Lung (tissue), 12 donors: ENCODE results near the gene DDHD1. TPM values are rescaled to one million over a fixed set of nuclear protein-coding genes. Genes with fewer than 3 reads are reported as not detected.
"Not testable (repeated sequence)": the region's sequence is repeated elsewhere in the genome, so short reads cannot be mapped to it uniquely, and the experiment has no call there.

Source experiments
- ATAC-seq: fragments of 200-7000 bp; cut with Tn5 transposase; one replicate; pipeline ENCODE4 v1.9.1; 2020; ENCODE audit warnings: moderate number of reproducible peaks; ENCODE audit not compliant: insufficient read depth, low FRiP score
- DNase-seq, 3 donors: peaks; one replicate each; pipeline ENCODE4 v3.0.0-alpha.2; 2013 to 2017
- H3K27ac ChIP-seq, 2 donors: one replicate each; pipeline ENCODE4 v1.5.1; 2013; ENCODE audit warnings: mild to moderate bottlenecking in 2 of 2, moderate library complexity in 2 of 2, control low read depth in 1 of 2, inconsistent platforms in 1 of 2, low read depth in 1 of 2, low read length in 1 of 2
- H3K27me3 ChIP-seq, 3 donors: one replicate each; pipeline ENCODE4 v1.5.1; 2013; ENCODE audit warnings: low read length in 2 of 3; ENCODE audit not compliant: control insufficient read depth in 3 of 3, insufficient read depth in 3 of 3
- H3K36me3 ChIP-seq, 4 donors: one replicate each; pipeline ENCODE4 v1.5.1; 2013; ENCODE audit warnings: low read length in 4 of 4, mild to moderate bottlenecking in 1 of 4, moderate library complexity in 1 of 4; ENCODE audit not compliant: control insufficient read depth in 4 of 4, insufficient read depth in 4 of 4
- H3K4me1 ChIP-seq, 5 donors: one replicate each; pipeline ENCODE4 v1.5.1; 2013; ENCODE audit warnings: low read length in 5 of 5, mild to moderate bottlenecking in 2 of 5, moderate library complexity in 1 of 5; ENCODE audit not compliant: control insufficient read depth in 5 of 5, insufficient read depth in 5 of 5
- H3K4me3 ChIP-seq: one replicate; pipeline ENCODE4 v1.5.1; 2013; ENCODE audit warnings: mild to moderate bottlenecking, control low read depth, moderate library complexity
- H3K9ac ChIP-seq, 2 donors: one replicate each; pipeline ENCODE4 v1.5.1; 2013; ENCODE audit warnings: low read length in 2 of 2, control low read depth in 1 of 2; ENCODE audit not compliant: insufficient read depth in 1 of 2
- H3K9me3 ChIP-seq, 4 donors: one replicate each; pipeline ENCODE4 v1.5.1; 2013; ENCODE audit warnings: low read length in 3 of 4, mild to moderate bottlenecking in 1 of 4, moderate library complexity in 1 of 4; ENCODE audit not compliant: control insufficient read depth in 4 of 4, insufficient read depth in 3 of 4
- CTCF ChIP-seq: IDR thresholded peaks from 2 replicates; pipeline ENCODE4 v1.5.1; 2012; ENCODE audit warnings: mild to moderate bottlenecking; ENCODE audit errors: control extremely low read depth, extremely low read depth
- WGBS, 2 donors: extraction: QIAGEN DNeasy Blood & Tissue Kit; methylation state at CpG; one replicate each; pipeline ENCODE4 v1.1.7; 2013; 5-methylcytosine and 5-hydroxymethylcytosine counted together
- polyA plus RNA-seq, 2 donors: library from polyadenylated mRNA; stranded (reverse); fragments of 200-250 nt; gene quantifications; one replicate each; pipeline ENCODE4 v1.2.1, GENCODE V29; 2013
- total RNA-seq, 2 donors: library from RNA; depleted of rRNA in 1 of 2; stranded (reverse); fragments of >200 nt in 1 of 2; gene quantifications; one replicate each; pipeline ENCODE4 v1.2.1, GENCODE V29; 2014 to 2021
- donor health status: control.
- donor health status: control.
- donor health status: Bipolar disorder and iron deficiency.
- donor health status: healthy.
- donor health status: DM: yes; HTN: yes; CAD: no.

DDHD1 gene
- total and polyA plus RNA-seq, 4 donors: 3.6 to 38.0 (median 9.9) TPM

GRCh38 chr14:53106768-53107167 is 46.4 kb downstream of the DDHD1 start:
- Histone ChIP-seq H3K4me1 (no peaks in the 10 kb centered on the region), H3K36me3 (no peaks in the 10 kb centered on the region), H3K4me3 (no peak overlapping the region), H3K9me3 (no peaks in the 10 kb centered on the region), H3K9ac (no peak overlapping the region), H3K27me3 (no peaks in the 10 kb centered on the region), H3K27ac (no peak overlapping the region)
- TF ChIP-seq CTCF: no peak
- DNase-seq: no peak
- 94 to 100% methylated on average over 1 of the region's 1 CpG for WGBS, 2 donors
- ATAC-seq: no peak

GRCh38 chr14:53103636-53104340 is 49.3 kb downstream of the DDHD1 start:
- 62 to 67% methylated on average over 5 of the region's 5 CpGs for WGBS, 2 donors
- no peak overlapping the region for H3K4me3 ChIP-seq
- no peak for TF ChIP-seq CTCF
- no peak overlapping the region for H3K27ac ChIP-seq
- H3K36me3 ChIP-seq: peaks cover 0 to 2% (median 0%) of the 10 kb centered on the region in 4 donors
- DNase-seq (no peak), ATAC-seq (no peak)
- H3K9ac ChIP-seq: no peak overlapping the region
- no peaks in the 10 kb centered on the region for H3K4me1 ChIP-seq
- no peaks in the 10 kb centered on the region for H3K27me3 ChIP-seq
- no peaks in the 10 kb centered on the region for H3K9me3 ChIP-seq

GRCh38 chr14:53093206-53093605 is 59.9 kb downstream of the DDHD1 start:
- H3K27me3 ChIP-seq: no peaks in the 10 kb centered on the region
- H3K27ac ChIP-seq: no peak overlapping the region
- WGBS, 2 donors: 94 to 100% methylated on average over 1 of the region's 1 CpG
- no peak for ATAC-seq
- no peak for TF ChIP-seq CTCF
- H3K4me1 ChIP-seq: no peaks in the 10 kb centered on the region
- no peak overlapping the region for H3K4me3 ChIP-seq
- H3K36me3 ChIP-seq: peaks cover 0 to 4% (median 1%) of the 10 kb centered on the region in 4 donors
- no peak for DNase-seq
- H3K9ac ChIP-seq: no peak overlapping the region
- H3K9me3 ChIP-seq: no peaks in the 10 kb centered on the region

- DNase-seq (no peak), ATAC-seq (no peak)
- Histone ChIP-seq H3K36me3 (peaks cover 0 to 4% (median 1%) of the 10 kb centered on the region in 4 donors), H3K27me3 (no peaks in the 10 kb centered on the region), H3K9me3 (no peaks in the 10 kb centered on the region), H3K27ac (no peak overlapping the region), H3K4me3 (no peak overlapping the region), H3K9ac (no peak overlapping the region), H3K4me1 (no peaks in the 10 kb centered on the region)
- 94 to 97% methylated on average over 2 of the region's 2 CpGs for WGBS, 2 donors
- TF ChIP-seq CTCF: no peak
Measured at GRCh38 chr14:53090853-53091252, 62.3 kb downstream of the DDHD1 start.

- not testable (repeated sequence) for H3K4me3 ChIP-seq, H3K27me3 ChIP-seq, H3K36me3 ChIP-seq, DNase-seq, H3K27ac ChIP-seq, ATAC-seq, H3K4me1 ChIP-seq, H3K9ac ChIP-seq, H3K9me3 ChIP-seq
- WGBS, 2 donors: 95 to 97% methylated on average over 7 of the region's 7 CpGs
Measured at GRCh38 chr14:53084954-53085353, 68.2 kb downstream of the DDHD1 start.
